ENCODE data around the gene AGPAT4.
"Not testable (repeated sequence)": the region's sequence is repeated elsewhere in the genome, so short reads cannot be mapped to it uniquely, and the experiment has no call there.

The AGPAT4 gene

DNA sequence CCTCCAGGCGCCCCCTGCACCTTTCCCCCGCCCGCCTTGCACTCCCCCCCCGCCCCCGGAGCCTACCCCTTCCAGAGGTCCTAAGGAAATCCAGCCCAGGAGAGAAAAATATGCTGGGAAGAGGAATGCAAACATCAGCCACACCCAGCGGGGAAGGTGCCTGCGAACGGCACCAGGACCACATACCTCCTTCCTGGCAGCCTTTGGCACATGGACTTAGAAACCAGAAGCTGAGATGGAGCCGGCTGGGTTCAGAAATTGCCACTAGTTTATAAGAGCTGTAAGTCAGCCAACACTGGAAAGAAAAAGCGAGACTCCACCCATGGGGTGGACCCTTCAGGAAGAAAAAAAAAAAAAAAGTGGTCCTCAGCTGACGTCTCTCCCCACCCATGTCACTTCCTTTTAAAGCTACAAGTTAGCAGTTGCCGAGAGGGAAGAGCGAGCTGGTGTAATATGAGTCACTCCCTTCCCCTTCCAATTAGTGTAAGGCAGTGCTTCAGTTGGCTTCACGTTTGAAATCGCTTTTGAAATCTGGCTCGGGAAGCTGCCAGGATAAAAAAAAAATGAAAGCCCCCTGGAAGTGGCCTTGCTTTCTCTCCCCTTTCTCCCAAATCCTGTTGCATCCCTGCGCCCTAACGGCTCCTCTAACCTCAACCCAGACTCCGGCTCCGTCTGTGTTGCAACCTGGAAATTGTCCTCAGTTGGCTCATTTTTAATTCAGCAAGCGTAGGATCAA lies at the start of gene AGPAT4:
Gene AGPAT4, minus strand, starts transcription at position 310 of the 736 bp plus-strand sequence. CDS start 41,848 bp downstream, outside the sequence.
- peak; percentile 93 to 98 for DNase-seq

GRCh38 chr6:161319231-161319630 lies 45.4 kb upstream of the AGPAT4 start:
- DNase-seq = no peak

DNA sequence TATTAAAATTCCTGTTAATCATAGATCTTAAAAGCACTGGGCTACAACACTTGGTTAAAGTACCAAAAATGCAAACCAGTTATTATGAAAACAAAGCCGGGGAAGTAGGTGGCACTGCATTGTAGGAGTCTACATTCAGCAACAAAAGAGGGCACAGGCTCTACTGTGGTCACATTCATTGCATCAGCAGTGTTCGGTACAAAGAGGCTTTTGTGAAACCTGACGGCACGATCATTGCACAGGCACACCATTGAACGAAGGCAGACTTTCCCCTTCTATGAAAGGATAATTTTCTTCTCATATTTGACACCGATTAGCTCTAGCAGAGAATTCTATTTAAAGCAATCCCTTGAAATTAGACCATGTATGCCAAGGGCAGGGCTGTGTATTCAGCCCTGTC lies 44.6 kb upstream of the AGPAT4 start:
- DNase-seq = no peak

GRCh38 chr6:161316531-161316930 lies 42.7 kb upstream of the AGPAT4 start:
- no peak for DNase-seq

DNA sequence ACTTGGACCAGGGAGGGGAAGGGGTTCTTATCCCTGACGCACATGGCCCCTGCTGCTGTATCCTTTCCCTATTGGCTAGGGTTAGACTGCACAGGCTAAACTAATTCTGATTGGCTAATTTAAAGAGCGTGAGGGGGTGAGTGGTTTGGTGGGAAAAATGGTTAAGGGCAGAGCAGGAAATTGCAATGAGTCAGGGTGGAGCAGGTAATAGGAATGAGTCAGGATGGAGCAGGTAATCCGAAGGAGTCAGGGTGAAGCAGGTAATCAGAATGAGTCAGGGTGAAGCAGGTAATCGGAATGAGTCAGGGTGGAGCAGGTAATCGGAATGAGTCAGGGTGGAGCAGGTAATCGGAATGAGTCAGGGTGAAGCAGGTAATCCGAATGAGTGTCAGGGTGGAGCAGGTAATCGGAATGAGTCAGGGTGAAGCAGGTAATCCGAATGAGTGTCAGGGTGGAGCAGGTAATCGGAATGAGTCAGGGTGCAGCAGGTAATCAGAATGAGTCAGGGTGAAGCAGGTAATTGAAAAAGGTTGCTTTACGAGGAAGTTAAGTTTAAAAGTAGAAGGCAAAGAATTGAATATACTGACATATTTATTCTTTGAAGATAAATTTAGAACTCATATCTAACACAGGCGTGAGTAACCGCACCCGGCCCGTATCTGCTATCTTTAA lies 41.5 kb upstream of the AGPAT4 start:
- DNase-seq = not testable (repeated sequence)

DNA sequence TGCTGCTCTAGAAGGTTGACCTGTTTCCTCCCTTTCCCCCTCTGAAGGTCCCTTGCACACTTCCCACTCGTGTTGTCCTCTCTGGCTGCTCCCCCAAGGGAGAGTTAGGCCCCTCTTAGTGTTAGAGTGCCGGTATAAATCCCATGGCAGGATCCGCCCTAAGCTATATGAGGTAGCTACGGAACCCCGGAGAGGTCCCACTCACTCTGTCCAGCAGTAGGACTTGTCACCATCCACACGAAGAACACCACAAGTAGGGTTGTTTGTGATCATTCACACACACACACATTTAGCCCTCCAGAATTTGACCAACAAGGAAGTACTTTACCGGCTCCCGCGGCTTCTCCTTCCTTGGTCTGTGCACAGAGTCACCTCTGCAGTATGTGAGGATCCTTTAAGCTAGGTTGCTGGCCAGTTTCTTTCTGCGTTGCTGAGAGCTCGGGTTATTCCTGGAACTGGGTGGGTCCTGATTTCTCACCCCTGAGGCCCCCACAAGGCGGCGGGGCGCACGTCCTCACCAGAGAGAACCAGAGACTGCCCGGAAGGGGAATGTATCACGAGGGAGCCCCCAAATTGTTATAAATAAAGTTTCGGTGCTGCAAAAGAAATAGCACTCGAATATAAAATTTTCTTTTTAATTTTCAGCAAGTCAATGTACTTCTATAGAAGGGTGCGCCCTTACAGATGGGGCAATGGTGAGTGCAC lies 40.8 kb upstream of the AGPAT4 start:
- not testable (repeated sequence) for DNase-seq

- no peak for DNase-seq
Observed at GRCh38 chr6:161313940-161314509, 40.2 kb upstream of the AGPAT4 start.

DNA sequence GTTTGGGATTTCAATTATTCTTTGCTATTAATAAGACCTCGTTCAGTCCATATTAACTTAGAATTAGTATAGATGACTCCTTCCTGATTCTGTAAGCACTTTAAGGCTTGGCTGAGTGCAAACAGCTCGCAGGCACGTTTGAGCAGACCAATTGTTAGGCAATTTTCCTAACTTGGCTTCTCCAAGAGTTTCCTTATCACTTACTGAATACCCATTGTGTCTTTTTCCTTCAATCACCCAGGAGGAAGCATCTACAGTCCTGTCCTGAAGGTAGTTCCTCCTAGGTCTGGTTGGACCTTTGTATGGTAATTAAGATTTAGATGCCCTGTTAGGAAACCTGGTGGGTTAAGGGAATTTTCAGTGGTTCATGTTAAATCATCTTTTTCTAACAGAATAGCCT lies 39.6 kb upstream of the AGPAT4 start:
- not testable (repeated sequence) for DNase-seq

DNA sequence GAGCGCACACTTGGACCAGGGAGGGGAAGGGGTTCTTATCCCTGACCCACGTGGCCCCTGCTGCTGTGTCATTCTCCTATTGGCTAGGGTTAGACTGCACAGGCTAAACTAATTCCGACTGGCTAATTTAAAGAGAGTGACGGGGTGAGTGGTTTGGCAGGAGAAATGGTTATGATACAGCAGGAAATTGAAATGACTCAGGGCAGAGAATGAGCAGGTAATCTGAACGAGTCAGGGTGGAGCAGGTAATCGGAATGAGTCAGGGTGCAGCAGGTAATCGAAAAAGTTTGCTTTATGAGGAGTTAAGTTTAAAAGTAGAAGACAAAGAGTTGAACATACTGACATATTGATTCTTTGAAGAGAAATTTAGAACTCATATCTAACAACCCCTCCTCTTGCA lies 35.9 kb upstream of the AGPAT4 start:
- not testable (repeated sequence) for DNase-seq

DNA sequence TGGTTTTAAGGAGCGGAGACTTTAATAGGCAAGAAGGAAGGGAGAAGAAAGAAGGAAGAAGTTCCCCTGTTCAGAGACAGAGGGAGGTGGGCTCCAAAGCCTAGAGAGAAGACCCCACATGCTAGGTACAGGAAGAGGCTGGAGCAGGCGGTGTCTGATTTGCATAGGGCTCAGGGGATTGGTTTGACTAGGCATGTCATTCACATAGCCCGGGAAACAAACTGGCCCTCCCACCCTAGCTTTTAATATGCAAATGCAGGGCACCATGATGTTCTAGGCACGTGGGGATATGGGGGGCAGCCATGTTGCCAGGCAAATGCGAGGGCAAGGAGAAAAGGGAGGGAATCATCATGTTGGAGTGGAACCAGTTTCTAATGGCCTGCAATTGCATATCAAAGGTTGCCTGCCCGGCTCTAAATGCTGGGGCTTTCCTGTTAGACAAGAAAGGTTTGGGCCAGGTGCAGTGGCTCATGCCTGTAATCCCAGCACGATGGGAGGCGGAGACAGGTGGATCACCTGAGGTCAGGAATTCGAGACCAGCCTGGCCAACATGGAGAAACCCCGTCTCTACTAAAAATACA lies 34.3 kb upstream of the AGPAT4 start:
- no peak for DNase-seq

- no peak for DNase-seq
Observed at GRCh38 chr6:161305860-161306259, 32.0 kb upstream of the AGPAT4 start.

GRCh38 chr6:161303628-161304340 lies 29.9 kb upstream of the AGPAT4 start:
- DNase-seq = no peak

DNA sequence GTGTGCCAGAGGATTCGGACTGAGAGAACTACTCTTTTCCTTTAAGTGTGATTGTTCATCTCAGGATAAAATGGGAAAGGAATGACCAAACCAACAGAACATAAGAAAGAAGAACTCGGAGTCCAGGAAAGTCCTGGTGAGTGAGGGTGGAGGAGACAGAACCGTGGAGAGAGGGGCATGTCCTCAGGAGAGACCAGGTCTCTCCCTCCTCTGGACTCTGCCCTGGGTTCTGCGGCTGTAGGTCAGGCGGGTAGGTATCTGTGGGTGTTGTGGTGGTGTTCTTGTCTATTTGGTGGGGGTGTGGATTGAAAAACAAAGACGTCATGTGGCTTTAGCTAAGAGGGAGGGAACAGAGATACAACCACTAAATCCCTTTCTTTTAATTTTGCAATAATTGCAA lies 29.1 kb upstream of the AGPAT4 start:
- no peak for DNase-seq

DNA sequence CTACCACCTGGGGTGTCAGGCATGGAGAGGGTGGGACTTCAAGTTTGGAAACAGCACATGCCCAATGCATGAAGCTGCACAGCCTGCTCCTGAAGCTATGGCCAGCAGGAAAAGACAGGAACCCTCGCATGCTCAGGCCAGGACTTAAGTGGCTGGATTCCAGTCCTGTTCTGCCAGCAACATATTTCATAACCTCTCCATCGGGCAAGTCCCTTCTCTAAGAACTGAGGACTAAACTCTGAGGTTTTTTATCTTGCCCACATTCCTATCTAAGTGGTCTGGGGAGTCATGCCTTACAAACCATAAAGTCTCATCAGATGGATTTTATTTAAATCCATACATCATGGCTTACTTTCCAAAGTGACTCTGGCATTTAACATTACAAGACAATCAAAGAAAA lies 27.5 kb upstream of the AGPAT4 start:
- no peak for DNase-seq

- DNase-seq = no peak
Observed at GRCh38 chr6:161300823-161301222, 27.0 kb upstream of the AGPAT4 start.

- DNase-seq = no peak
Observed at GRCh38 chr6:161299726-161300125, 25.9 kb upstream of the AGPAT4 start.

DNA sequence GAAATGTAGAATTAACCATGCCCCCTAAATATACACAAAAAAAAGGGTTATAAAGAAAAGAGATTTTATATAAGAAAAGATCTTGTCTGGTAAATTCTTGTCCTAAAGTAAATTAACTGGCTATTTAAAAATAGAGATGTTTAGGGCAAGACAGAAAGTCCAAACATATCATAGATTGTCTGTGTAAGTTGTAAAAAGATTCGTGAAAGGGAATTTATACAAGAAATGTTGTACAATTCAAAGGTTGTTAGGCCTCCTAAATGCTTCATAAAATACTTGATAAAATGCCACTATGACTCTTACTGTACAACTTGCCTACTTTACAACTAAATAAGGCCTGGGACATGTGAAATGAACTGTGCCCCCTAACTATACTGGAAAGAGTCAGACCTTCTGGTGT lies 21.9 kb upstream of the AGPAT4 start:
- no peak for DNase-seq

DNA sequence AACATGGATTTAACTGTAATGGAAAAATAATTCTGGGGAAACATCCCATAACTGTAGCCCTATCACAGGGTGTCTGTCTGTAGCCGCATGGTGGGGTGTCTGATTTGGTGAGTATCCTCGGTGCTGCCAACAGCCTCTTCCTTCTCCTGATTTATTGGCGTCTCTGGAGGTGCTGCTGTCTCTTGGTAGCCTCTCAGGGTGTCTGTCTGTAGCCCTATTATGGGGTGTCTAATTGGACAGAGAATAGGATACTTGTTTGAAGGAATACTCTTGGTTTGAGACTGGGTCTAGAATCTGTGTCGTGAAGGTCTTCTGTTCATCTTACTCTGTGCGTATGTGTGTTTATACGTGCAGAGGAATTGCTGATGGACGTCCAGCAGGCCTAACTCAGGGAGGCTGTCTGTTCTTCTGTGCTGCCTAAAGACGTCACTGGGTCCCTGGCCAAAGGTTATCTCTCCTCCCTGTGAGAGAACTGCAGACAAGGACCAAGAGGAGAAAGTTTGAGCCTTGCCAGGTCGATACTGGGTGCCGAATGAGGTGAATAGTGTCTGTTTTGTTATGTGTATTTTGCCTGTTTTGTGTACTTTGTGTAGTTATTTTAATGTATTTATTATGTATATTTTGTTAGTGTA lies 18.9 kb upstream of the AGPAT4 start:
- no peak for DNase-seq

DNA sequence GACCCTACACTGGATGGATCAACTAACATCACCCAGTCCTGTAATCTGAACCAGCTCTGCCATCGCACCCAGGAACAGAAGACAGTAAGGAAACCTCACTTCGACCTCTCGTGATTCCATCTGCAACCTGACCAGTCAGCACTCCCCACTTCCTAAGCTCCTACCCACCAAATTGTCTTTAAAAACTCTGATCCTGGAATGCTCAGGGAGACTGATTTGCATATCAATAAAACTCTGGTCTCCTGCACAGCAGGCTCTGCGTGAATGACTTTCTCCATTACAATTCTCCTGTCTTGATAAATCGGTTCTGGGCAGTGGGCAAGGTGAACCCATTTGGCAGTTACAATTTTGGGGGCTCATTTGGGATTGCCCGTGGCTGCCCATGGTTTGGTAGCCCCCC lies 18.3 kb upstream of the AGPAT4 start:
- DNase-seq = no peak

DNA sequence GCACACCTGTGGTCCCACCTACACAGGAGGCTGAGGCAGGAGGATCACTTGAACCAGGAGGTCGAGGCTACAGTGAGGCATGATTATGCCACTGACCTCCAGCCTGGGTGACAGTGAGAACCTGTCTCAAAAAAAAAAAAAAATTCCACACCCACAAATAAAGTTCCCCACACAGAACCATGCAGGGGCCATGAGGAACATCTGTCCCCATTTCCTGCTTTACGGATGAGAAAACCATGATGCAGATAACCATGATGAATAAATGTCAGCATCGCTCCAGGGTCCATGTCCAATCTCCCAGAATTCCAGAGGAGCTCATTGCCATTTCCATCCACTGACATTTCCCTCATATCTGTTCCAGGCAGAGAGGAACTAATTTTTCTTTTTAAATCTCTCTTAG lies 16.9 kb upstream of the AGPAT4 start:
- DNase-seq = no peak

- DNase-seq = no peak
Observed at GRCh38 chr6:161284653-161285052, 10.8 kb upstream of the AGPAT4 start.

DNA sequence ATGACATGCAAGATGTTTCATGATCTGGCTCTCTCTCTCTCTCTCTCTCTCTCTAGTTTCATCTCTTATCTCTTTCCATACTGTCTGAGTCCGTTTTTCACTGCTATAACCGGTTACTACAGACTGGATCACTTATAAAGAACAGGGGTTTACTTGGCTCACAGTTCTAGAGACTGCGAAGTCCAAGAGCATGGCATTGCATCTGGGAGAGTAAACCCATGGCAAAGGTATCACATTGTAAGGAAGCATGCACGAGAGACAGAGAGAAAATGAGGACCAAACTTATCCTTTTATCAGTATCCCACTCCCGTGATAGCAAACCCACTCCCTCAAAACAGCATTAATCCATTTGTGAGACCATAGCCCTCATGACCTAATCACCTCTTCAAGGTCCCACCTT lies 7.2 kb upstream of the AGPAT4 start:
- DNase-seq = no peak

All from NCI-H524 (cell line).